ENCODE data around the gene VTA1. TPM values are rescaled to one million over a fixed set of nuclear protein-coding genes. Genes with fewer than 3 reads are reported as not detected.

The VTA1 gene
- total RNA-seq, 1 donor from 2014 or later, result 34.0 TPM

GRCh38 chr6:142167486-142167885 lies 20.4 kb downstream of the VTA1 start:
- H3K9me3 Mint-ChIP-seq (ENCODE audit: unreplicated experiment), result no peaks in the 10 kb centered on the region
- DNase-seq, result no peak
- H3K27me3 Mint-ChIP-seq (ENCODE audit: unreplicated experiment), result no peaks in the 10 kb centered on the region
- H3K27ac Mint-ChIP-seq (ENCODE audit: unreplicated experiment), result no peak overlapping the region
- peaks cover 12% of the 10 kb centered on the region for H3K4me1 Mint-ChIP-seq (ENCODE audit: low read depth, unreplicated experiment)
- no peaks in the 10 kb centered on the region for H3K36me3 Mint-ChIP-seq (ENCODE audit: unreplicated experiment)
- TF ChIP-seq, protein P1, sequence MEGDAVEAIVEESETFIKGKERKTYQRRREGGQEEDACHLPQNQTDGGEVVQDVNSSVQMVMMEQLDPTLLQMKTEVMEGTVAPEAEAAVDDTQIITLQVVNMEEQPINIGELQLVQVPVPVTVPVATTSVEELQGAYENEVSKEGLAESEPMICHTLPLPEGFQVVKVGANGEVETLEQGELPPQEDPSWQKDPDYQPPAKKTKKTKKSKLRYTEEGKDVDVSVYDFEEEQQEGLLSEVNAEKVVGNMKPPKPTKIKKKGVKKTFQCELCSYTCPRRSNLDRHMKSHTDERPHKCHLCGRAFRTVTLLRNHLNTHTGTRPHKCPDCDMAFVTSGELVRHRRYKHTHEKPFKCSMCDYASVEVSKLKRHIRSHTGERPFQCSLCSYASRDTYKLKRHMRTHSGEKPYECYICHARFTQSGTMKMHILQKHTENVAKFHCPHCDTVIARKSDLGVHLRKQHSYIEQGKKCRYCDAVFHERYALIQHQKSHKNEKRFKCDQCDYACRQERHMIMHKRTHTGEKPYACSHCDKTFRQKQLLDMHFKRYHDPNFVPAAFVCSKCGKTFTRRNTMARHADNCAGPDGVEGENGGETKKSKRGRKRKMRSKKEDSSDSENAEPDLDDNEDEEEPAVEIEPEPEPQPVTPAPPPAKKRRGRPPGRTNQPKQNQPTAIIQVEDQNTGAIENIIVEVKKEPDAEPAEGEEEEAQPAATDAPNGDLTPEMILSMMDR (IDR thresholded peaks at IDR 0.05; ENCODE audit: partially characterized antibody, unreplicated experiment), result no peak
- no peak overlapping the region for H3K4me3 Mint-ChIP-seq (ENCODE audit: unreplicated experiment)

- Mint-ChIP-seq H3K4me3 (ENCODE audit: unreplicated experiment) (no peak overlapping the region), H3K27me3 (ENCODE audit: unreplicated experiment) (no peaks in the 10 kb centered on the region), H3K4me1 (ENCODE audit: low read depth, unreplicated experiment) (no peaks in the 10 kb centered on the region), H3K9me3 (ENCODE audit: unreplicated experiment) (no peaks in the 10 kb centered on the region), H3K27ac (ENCODE audit: unreplicated experiment) (no peak overlapping the region), H3K36me3 (ENCODE audit: unreplicated experiment) (no peaks in the 10 kb centered on the region)
- DNase-seq, result no peak
- TF ChIP-seq, protein P1 (IDR thresholded peaks at IDR 0.05; ENCODE audit: partially characterized antibody, unreplicated experiment), result no peak
Observed at GRCh38 chr6:142171351-142171750, 24.3 kb downstream of the VTA1 start.

GRCh38 chr6:142172758-142173157 lies 25.7 kb downstream of the VTA1 start:
- Mint-ChIP-seq H3K4me1 (ENCODE audit: low read depth, unreplicated experiment) (no peaks in the 10 kb centered on the region), H3K27me3 (ENCODE audit: unreplicated experiment) (no peaks in the 10 kb centered on the region), H3K4me3 (ENCODE audit: unreplicated experiment) (no peak overlapping the region), H3K27ac (ENCODE audit: unreplicated experiment) (no peak overlapping the region), H3K36me3 (ENCODE audit: unreplicated experiment) (no peaks in the 10 kb centered on the region), H3K9me3 (ENCODE audit: unreplicated experiment) (no peaks in the 10 kb centered on the region)
- TF ChIP-seq, protein P1 (IDR thresholded peaks at IDR 0.05; ENCODE audit: partially characterized antibody, unreplicated experiment), result no peak
- DNase-seq, result no peak

DNA sequence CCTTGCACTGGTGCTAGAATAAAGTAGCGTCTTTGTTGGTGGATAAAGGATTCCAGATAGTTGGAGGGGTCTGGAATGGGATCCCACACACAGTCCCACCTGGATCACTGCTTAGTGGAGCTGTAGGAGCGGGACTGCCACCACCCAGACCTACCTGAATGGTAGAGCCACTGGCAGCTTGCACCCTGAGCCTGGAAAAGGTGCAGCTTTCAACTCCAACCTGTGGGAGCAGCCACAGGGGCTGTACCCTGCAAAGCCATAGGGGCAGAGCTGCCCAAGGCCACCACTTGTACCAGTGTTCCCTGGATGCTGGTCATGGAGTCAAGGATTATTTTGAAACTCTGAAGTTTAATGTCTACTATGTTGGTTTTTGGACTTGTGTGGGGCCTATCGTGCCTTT lies 26.9 kb downstream of the VTA1 start:
- Mint-ChIP-seq H3K9me3 (ENCODE audit: unreplicated experiment) (no peaks in the 10 kb centered on the region), H3K4me1 (ENCODE audit: low read depth, unreplicated experiment) (no peaks in the 10 kb centered on the region), H3K27me3 (ENCODE audit: unreplicated experiment) (no peaks in the 10 kb centered on the region), H3K27ac (ENCODE audit: unreplicated experiment) (no peak overlapping the region), H3K36me3 (ENCODE audit: unreplicated experiment) (no peaks in the 10 kb centered on the region), H3K4me3 (ENCODE audit: unreplicated experiment) (no peak overlapping the region)
- no peak for DNase-seq
- TF ChIP-seq, protein P1 (IDR thresholded peaks at IDR 0.05; ENCODE audit: partially characterized antibody, unreplicated experiment), result no peak

- no peak overlapping the region for H3K4me3 Mint-ChIP-seq (ENCODE audit: unreplicated experiment)
- no peaks in the 10 kb centered on the region for H3K4me1 Mint-ChIP-seq (ENCODE audit: low read depth, unreplicated experiment)
- DNase-seq, result no peak
- H3K27ac Mint-ChIP-seq (ENCODE audit: unreplicated experiment), result no peak overlapping the region
- no peaks in the 10 kb centered on the region for H3K9me3 Mint-ChIP-seq (ENCODE audit: unreplicated experiment)
- no peaks in the 10 kb centered on the region for H3K27me3 Mint-ChIP-seq (ENCODE audit: unreplicated experiment)
- TF ChIP-seq, protein P1 (IDR thresholded peaks at IDR 0.05; ENCODE audit: partially characterized antibody, unreplicated experiment), result no peak
- H3K36me3 Mint-ChIP-seq (ENCODE audit: unreplicated experiment), result no peaks in the 10 kb centered on the region
Observed at GRCh38 chr6:142174703-142175102, 27.6 kb downstream of the VTA1 start.

All from glutamatergic neuron (in vitro differentiated cells).